Gastroesophageal sphincter (tissue), 4 donors: ENCODE results near the gene GMDS. TPM values are rescaled to one million over a fixed set of nuclear protein-coding genes. Genes with fewer than 3 reads are reported as not detected.

ENCODE experiments used
- ATAC-seq: fragments of 150-250 bp; one replicate; pipeline ENCODE4 v1.9.1; 2016; ENCODE audit warnings: mild to moderate bottlenecking, moderate library complexity
- H3K27ac ChIP-seq, 4 donors: fragments of 200-600 bp; sonication (generic) in 3 of 4; 1 replicate in 3 of 4; 2 replicates in 1 of 4; pipeline ENCODE4 v1.5.1; 2016 to 2019
- H3K27me3 ChIP-seq: fragments of 200-600 bp; sonication (generic); one replicate; pipeline ENCODE4 v1.5.1; 2019
- H3K36me3 ChIP-seq, 2 donors: fragments of 200-600 bp; sonication (generic); one replicate each; pipeline ENCODE4 v1.5.1; 2019; ENCODE audit warnings: control low read depth in 1 of 2
- H3K4me1 ChIP-seq, 3 donors: fragments of 200-600 bp; sonication (generic); 1 replicate in 2 of 3; 2 replicates in 1 of 3; pipeline ENCODE4 v1.5.1; 2016 to 2019; ENCODE audit warnings: control low read depth in 2 of 3
- H3K4me3 ChIP-seq, 2 donors: fragments of 200-600 bp; sonication (generic); one replicate each; pipeline ENCODE4 v1.5.1; 2019; ENCODE audit warnings: mild to moderate bottlenecking in 1 of 2, moderate library complexity in 1 of 2
- H3K9me3 ChIP-seq, 3 donors: fragments of 200-600 bp; sonication (generic); one replicate each; pipeline ENCODE4 v1.5.1; 2017 to 2019; ENCODE audit warnings: control low read depth in 2 of 3
- CTCF ChIP-seq, 4 experiments: fragments of 200-600 bp in 2 of 4; fragments of 450-650 bp in 2 of 4; sonication (generic) in 1 of 4; IDR thresholded peaks; one replicate each; pipeline ENCODE4 v1.5.1; 2017 to 2019; ENCODE audit warnings: antibody characterized with exemption in 4 of 4, mild to moderate bottlenecking in 2 of 4, moderate library complexity in 2 of 4
- EP300 ChIP-seq: sonication (generic); formaldehyde crosslinking; IDR thresholded peaks from one replicate; pipeline ENCODE4 v1.6.1; 2017; ENCODE audit warnings: antibody characterized with exemption, mild to moderate bottlenecking
- POLR2A ChIP-seq, 2 donors: fragments of 450-650 bp; IDR thresholded peaks; one replicate each; pipeline ENCODE4 v1.6.1; 2017; ENCODE audit warnings: antibody characterized with exemption in 2 of 2, mild to moderate bottlenecking in 2 of 2, moderate library complexity in 1 of 2
- POLR2AphosphoS5 ChIP-seq: sonication (generic); formaldehyde crosslinking; IDR thresholded peaks from one replicate; pipeline ENCODE4 v1.6.1; 2017; ENCODE audit warnings: antibody characterized with exemption
- WGBS, 2 donors: methylation state at CpG; one replicate each; pipeline ENCODE4 v1.1.5; 2018; ENCODE audit warnings: low coverage in 1 of 2; 5-methylcytosine and 5-hydroxymethylcytosine counted together
- total RNA-seq, 4 donors: library from RNA; depleted of rRNA; stranded (reverse); fragments of >200 nt; gene quantifications; one replicate each; pipeline ENCODE4 v1.1.0, GENCODE V29; 2016

Gene GMDS
- total RNA-seq, 4 donors from 2014 or later, result 5.0 to 14.7 (median 6.4) TPM

GRCh38 chr6:1763404-1763803 lies 482.0 kb downstream of the GMDS start:
- H3K4me3 ChIP-seq, result no peak overlapping the region
- TF ChIP-seq EP300, result no peak
- no peak for TF ChIP-seq CTCF (IDR thresholded peaks at IDR 0.05)
- no peak for TF ChIP-seq POLR2A (IDR thresholded peaks at IDR 0.05)
- TF ChIP-seq POLR2AphosphoS5, result no peak
- no peaks in the 10 kb centered on the region for H3K27me3 ChIP-seq
- H3K4me1 ChIP-seq, result peaks cover 0 to 21% (median 6%) of the 10 kb centered on the region in 3 donors
- no peak overlapping the region for H3K27ac ChIP-seq
- no peak for ATAC-seq
- no peaks in the 10 kb centered on the region for H3K36me3 ChIP-seq
- WGBS, 2 donors, result 89% methylated on average over 5 to 6 of the region's 6 CpGs
- H3K9me3 ChIP-seq, result no peaks in the 10 kb centered on the region

- Histone ChIP-seq H3K27me3 (no peaks in the 10 kb centered on the region), H3K27ac (no peak overlapping the region), H3K36me3 (no peaks in the 10 kb centered on the region), H3K4me3 (no peak overlapping the region), H3K4me1 (peaks cover 0 to 13% (median 0%) of the 10 kb centered on the region in 3 donors), H3K9me3 (no peaks in the 10 kb centered on the region)
- TF ChIP-seq EP300 (no peak), POLR2AphosphoS5 (no peak), CTCF (IDR thresholded peaks at IDR 0.05) (no peak), POLR2A (IDR thresholded peaks at IDR 0.05) (no peak)
- no peak for ATAC-seq
- 79 to 98% methylated on average over 5 to 9 of the region's 9 CpGs for WGBS, 2 donors
Measured at GRCh38 chr6:1762203-1762602, 483.2 kb downstream of the GMDS start.

- TF ChIP-seq POLR2A (IDR thresholded peaks at IDR 0.05) (no peak), CTCF (IDR thresholded peaks at IDR 0.05) (no peak), POLR2AphosphoS5 (no peak), EP300 (no peak)
- Histone ChIP-seq H3K27ac (no peak overlapping the region), H3K9me3 (no peaks in the 10 kb centered on the region), H3K4me3 (no peak overlapping the region), H3K27me3 (no peaks in the 10 kb centered on the region), H3K36me3 (no peaks in the 10 kb centered on the region), H3K4me1 (peaks cover 0 to 5% (median 0%) of the 10 kb centered on the region in 3 donors)
- ATAC-seq, result no peak
- 80 to 82% methylated on average over 4 of the region's 4 CpGs for WGBS, 2 donors
Measured at GRCh38 chr6:1761477-1761877, 483.9 kb downstream of the GMDS start.

GRCh38 chr6:1760876-1761275 lies 484.5 kb downstream of the GMDS start:
- Histone ChIP-seq H3K36me3 (no peaks in the 10 kb centered on the region), H3K4me3 (no peak overlapping the region), H3K27me3 (no peaks in the 10 kb centered on the region), H3K4me1 (peaks cover 0 to 4% (median 0%) of the 10 kb centered on the region in 3 donors), H3K27ac (no peak overlapping the region), H3K9me3 (no peaks in the 10 kb centered on the region)
- 79 to 86% methylated on average over 2 of the region's 2 CpGs for WGBS, 2 donors
- no peak for TF ChIP-seq POLR2AphosphoS5
- TF ChIP-seq CTCF (IDR thresholded peaks at IDR 0.05), result no peak
- no peak for TF ChIP-seq POLR2A (IDR thresholded peaks at IDR 0.05)
- no peak for TF ChIP-seq EP300
- no peak for ATAC-seq

- Histone ChIP-seq H3K4me3 (no peak overlapping the region), H3K27ac (no peak overlapping the region), H3K9me3 (no peaks in the 10 kb centered on the region), H3K36me3 (no peaks in the 10 kb centered on the region), H3K4me1 (no peaks in the 10 kb centered on the region), H3K27me3 (no peaks in the 10 kb centered on the region)
- no peak for ATAC-seq
- WGBS, 2 donors, result 93 to 100% methylated on average over 2 to 4 of the region's 8 CpGs
- TF ChIP-seq CTCF (IDR thresholded peaks at IDR 0.05) (no peak), POLR2AphosphoS5 (no peak), EP300 (no peak), POLR2A (IDR thresholded peaks at IDR 0.05) (no peak)
Measured at GRCh38 chr6:1759870-1760269, 485.5 kb downstream of the GMDS start.
